Measurements from ENCODE around the gene TPCN2.
"Not testable (repeated sequence)": the region's sequence is repeated elsewhere in the genome, so short reads cannot be mapped to it uniquely, and the experiment has no call there.

Gene TPCN2

DNA sequence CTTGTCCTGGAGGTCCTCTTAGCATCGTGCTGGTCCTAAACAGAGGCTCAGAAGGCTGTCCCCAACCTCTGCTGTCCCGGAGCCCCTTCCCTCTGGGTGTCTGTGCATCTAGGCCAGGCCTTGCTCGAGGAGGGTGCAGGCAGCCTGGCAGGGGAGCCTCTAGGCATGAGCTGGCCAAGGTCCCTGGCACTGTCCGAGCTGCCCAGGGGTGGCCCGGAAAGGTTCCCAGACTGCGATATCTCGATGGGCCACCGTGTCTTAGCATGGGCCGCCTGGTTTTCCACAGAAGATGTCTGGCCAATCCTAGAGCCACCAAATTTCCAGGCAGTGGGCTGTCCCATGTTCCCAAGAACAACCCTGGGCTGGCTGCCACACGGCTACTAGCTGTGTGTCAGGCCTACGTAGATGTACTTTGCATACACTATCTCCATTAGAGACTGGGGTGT, 82.4 kb downstream of the TPCN2 start:
- no peak for DNase-seq

DNA sequence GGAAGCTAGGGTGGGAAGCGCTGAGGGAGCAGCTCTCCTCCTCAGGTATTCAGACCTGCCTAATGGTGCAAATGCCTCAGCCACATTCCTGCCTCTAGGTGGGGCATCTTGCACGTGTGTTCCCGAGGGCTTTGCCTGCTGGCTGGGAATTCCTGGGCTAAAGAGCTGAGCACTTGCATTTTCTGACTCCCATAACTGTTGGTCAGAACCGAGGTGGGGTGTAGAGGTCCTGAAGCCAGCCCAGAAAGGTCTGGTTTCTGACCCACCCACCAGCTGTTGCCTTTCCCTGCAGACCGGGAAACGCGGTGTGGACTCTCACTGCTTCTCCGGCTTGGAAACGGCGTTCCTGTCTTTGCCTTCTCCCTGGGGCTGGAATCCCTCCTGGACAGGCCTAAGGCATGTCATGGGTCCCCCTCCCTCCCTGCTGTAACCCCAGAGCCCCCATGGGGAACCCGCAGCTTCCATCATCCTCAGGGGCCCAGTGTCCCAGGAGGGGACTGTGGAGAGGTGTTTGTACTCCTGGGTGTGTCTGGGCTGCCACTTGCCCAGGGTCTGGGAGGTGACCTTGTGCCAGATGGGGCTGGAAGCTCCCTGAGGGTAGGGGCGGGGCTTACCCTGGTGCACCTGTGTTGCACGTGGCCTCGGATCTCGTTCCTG, 83.0 kb downstream of the TPCN2 start:
- peak in 2 of 3 experiments; percentile 43 to 69 for DNase-seq

DNA sequence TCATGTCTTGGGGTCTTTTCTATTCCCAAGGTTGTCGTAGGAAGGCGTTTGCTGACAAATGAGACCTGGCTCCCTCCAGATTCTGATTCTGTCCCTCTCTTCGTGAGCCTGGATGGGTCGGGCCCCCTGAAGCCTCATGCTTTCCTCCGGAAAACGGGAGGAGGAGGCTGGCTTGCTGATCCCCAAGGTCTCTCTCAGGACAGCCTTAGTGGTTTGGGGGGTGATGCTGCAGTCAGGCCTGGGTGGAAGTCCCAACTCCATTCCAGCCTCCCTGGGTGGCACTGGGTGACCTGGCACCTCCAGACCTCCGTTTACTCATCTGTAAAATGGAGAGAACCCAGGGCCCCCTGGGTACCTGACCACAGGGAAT, 83.6 kb downstream of the TPCN2 start:
- no peak for DNase-seq

DNA sequence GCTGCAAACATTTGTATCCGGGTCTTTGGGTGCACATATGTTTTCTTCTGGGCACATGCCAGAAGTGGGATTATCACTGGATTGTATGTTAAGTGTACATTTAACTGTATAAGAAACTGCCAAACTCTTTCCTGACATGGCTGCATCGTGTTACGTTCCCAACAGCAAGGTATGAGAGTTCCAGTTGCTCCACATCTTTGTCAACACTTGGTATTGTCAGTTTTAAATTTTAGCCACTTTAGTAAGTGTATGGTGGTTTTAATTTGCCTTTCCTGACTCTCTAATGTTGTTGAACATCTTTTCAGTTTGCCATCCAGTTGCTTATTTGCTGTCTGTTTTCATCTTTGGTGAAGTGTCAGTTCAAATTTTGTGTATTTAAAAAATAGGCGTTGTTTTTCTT, 84.5 kb downstream of the TPCN2 start:
- no peak for DNase-seq

DNA sequence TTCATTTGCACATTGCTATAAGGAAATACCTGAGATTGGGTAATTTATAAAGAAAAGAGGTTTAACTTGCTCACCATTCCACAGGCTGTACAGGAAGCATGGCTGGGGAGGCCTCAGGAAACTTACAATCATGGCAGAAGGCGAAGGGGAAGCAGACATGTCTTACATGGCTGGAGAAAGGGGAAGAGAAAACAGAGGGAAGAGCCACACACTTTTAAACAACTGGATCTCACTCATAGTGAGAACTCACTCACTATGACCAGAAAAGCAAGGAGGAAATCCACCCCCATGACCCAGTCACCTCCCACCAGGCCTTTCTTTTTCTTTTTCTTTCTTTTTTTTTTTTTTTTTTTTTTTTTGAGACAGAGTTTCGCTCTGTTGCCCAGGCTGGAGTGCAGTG, 85.5 kb downstream of the TPCN2 start:
- not testable (repeated sequence) for DNase-seq

DNA sequence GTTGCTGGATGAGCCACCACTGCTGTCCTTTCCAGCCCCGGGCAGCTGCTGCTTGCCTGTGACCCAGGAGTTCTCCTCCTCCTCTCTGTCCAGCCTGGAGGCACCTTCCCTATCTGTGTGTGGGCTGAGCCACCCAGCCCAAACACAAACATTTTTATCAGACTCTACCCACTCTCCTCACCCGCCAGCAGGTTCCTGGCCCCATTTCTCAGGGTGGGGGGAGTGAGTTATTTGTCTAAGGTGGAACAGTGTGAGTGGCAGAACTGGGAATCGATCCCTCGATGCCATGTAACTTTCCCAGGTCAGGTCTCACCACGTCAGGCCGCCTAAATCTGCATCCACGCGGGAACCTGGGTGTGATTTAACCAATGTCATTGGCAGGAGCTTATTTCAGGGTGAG, 86.2 kb downstream of the TPCN2 start:
- DNase-seq, result no peak

DNA sequence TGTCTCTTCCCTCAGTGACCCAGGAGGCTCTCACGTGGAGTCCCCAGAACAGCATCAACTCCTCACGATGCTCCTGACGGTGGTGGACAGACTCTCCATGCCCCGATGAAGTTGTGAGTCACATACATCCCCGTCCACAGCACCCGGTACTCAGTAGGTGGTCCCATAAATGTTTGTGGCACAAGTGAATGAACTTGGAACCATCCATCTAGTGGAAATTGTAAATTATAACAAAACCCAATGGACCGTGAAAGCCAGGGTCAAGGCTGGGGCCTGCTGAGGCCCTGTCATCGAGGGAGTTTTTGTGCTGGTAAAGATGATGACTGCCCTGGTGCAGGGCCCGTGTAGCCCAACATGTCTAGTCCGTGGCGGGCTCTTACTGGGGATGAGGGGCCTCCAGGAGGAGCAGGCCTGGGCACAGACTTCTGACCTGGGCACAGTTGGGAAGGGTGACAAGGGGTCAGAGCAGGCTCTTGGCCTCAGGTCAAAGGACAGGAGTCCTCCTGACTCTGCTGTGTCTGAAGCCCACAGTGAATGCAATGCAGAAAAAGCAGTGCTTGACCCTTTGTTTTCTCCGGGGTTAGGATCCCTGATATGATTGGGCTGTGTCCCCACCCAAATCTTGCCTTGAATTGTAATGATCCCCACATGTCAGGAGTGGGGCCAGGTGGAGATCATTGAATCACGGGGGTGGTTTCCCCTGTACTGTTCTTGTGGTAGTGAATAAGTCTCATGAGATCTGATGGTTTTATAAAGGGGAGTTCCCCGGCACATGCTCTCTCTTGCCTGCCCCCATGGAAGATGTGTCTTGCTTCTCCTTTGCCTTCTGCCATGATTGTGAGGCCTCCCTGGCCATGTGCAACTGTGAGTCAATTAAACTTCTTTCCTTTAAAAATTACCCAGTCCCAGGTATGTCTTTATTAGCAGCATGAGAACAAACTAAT, 87.0 kb downstream of the TPCN2 start:
- DNase-seq, result no peak

DNA sequence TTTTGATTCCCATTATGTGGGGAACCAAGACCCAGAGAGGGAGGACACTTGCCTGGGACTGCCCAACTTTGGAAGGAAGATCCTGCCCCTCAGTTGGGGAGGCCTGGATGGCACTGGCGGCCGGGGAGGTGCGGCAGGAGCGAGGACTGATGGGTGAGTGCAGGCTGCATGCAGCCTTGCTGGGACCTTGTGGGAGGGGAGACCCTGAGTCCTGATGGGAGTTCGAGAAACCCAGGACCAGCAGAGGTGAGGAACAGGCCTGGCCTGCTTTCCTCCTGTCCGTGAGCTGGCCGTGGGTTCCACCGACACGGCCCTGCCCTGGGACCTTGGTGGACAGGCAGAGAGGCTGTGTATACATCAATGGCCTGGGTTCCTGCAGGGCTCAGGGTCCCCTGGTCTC, 87.7 kb downstream of the TPCN2 start:
- DNase-seq, result no peak

DNA sequence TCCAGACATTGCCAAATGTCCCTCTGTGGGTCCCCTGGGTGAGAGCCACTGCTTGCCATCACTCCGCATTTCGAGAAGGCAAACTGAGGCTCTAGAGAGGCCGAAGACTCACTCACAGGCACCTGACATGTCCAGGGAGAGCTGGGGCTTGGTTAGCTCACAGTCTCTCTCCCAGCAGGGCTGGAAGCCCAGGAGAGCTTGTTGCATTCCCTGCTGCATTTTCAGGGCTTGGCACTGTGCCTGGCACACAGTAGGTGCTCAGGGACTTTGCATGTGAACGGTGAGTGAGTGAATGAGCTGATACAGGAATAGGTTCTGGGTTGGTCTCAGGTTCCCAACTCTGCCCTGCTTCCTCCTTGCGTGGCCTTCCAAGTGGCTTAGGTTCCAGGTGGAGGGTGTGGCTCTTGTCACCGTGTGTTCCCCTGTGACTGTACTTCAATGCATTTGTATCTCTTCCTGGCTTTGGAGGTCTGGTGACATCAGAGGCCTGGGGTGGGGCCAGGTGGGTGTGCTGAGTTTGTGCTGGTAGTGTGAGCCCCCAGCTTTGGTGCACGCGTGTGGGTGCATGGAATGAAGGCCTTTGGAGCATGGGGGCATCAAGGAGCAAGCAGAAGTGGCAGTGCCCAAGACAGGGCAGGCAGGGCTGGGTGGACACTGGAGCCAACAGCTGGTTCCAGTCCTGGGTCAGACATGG, 88.6 kb downstream of the TPCN2 start:
- DNase-seq, result no peak

DNA sequence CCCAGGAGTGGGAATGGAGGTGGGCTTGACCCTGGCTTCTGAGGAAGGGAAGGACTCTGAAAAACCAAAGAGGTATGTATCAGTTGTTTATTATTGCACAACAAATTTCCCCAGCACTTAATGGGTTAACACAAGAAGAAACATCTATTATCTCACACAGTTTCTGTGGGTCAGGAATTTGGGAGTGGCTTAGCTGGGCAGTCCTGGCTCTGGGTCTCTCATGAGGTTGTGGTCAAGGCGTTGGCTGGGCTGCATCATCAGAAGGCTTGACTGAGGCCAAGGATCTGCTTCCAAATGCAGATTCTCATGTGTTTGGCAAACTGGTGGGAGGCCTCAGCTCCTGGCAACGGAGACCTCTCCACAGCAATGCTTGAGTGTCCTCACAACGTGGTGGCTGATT, 89.5 kb downstream of the TPCN2 start:
- DNase-seq, result no peak

DNA sequence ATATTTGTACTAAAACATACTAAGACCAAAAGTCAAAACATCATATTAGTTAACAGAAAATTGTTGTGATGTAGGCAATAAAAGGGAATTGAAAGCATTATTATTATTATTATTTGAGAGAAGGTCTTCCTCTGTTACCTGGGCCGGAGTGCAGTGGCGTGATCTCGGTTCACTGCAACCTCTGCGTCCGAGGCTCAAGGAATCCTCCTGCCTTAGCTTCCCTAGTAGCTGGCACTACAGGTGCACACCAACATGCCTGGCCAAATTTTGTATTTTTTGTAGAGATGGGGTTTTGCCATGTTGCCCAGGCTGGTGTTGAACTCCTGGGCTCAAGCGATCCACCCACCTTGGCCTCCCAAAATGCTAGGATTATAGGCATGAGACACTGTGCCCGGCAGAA, 91.4 kb downstream of the TPCN2 start:
- DNase-seq, result not testable (repeated sequence)

DNA sequence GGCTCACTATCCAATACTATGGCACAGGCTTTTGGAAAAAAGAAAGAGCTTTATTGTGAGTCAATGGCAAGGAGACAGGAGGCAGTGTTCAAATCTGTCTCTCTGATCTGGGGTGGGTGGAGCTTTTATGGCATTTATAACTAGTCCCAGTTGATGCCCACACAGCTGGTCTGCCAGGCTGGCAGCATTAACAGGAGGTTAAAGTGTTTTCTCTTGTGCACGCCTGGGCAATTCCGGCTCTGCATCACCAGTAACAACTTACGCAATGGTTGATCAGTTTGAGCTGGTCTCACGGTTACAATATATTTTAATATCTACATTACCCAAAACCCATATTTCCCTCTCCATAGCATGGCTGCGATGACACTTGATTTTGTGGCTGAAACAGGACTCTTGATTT, 91.9 kb downstream of the TPCN2 start:
- no peak for DNase-seq

DNA sequence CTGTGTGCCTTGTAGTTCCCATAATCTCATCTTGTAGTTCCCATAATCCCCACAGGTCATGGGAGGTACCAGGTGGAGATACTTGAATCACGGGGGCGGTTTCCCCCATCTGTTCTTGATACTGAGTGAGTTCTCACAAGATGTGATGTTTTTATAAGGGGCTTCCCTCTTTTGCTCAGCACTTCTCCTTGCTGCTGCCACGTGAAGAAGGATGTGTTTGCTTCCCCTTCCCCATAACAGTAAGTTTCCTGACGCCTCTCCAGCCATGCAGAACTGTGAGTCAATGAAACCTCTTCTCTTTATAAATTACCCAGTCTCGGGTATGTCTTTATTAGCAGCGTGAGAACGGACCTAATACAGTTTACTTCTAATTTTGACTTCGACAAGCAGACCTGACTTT, 93.0 kb downstream of the TPCN2 start:
- DNase-seq, result no peak

DNA sequence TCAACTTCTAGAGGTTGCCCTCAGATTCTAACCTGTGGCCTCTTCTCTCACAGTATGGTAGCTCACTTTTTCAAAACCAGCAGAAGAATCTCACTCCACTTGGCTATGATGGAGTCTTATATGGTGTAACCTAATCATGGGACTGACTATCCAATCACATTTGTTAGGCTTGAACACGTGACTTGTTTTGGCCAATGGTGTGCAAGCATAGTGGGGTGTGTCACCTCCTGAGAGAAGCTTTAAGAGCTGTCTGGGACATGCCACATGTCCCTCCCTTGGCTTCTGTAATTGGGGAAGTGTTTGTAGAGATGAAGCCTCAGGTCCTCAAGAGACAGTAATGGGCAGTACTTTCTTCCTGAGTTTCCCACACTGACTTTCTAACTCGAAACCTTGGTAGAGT, 94.2 kb downstream of the TPCN2 start:
- no peak for DNase-seq

DNA sequence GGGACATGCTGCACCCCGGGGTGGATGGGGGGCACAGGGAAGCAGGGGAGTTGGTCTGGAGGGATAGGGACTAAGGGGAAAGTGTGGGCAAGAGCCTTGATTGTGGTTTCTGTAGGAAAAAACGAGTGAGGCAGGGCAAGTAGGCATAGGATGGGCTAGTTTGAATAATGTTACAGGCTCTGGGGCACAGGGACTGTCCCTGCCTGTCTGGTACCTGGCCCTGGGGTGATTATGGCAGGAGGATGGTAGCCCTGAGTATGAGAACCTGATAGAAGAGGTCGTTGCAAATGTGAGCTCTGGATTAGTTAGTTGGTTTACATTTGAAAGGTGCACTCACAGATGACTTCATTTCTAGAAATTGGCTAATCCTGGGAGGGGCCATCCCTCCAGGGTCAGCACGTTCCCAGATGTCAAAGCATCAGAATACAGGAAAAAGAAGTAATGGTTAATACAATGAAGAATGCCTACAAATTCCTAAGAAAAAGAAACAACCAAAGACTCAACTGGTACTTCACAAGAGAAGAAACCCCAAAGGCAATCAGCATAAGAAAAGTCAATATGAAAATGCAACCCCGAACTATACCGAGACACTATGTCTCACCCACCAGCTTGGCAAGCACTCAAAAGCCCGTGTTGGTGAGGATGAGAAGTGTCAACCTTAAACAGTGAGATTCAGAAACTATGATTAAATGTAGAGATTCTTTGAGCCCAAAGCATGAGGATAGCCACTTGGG, 95.8 kb downstream of the TPCN2 start:
- DNase-seq, result no peak

DNA sequence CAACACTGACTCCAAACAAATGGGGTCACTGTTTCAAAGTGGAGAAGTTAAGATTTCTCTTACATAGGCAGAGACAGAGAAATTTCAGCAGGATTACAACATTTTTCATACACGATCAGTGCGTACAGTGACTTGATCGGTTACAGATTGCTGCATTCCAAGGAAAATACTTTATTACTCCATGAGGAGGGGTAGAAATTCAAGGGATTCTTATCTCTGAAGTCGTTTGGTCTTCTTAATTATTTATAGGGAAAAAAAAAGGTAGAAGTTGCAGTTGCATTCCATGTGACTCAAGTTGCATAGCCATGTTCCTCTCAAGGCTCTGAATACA, 96.3 kb downstream of the TPCN2 start:
- no peak for DNase-seq

DNA sequence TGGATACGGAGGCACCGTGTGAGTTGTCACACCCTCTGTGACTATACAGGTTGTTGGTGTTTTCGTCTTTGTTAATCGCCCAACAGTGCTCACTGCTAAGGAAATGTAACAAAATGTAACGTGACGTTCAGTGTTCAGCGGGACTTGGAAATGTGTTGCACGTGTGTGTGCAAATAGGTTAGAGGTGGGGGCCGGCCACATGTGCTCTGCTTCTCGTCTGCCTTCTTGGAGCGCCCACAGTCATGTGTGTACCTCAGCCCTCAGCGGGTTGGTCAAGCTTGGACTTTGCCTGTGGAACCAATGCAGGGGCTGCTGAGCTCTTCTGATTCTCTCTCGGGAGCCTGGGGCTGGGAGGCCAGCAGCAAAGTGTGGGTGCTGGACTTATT, 99.6 kb downstream of the TPCN2 start:
- DNase-seq, result no peak

DNA sequence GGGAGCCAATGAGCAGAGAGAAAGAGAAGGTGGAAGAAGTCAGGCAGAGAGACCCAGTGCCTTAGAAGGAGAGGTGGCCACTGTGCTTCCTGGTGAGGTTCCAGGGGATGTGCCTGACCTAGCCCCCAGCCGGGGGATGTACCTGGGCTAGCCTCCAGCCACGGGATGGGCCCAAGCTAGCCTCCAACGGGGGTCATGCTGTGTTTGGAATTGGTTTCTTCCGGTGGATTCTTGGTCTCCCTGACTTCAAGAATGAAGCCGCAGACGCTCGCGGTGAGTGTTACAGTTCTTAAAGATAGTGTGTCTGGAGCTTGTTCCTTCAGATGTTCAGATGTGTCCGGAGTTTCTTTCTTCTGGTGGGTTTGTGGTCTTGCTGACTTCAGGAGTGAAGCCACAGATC, 100.1 kb downstream of the TPCN2 start:
- no peak for DNase-seq

DNA sequence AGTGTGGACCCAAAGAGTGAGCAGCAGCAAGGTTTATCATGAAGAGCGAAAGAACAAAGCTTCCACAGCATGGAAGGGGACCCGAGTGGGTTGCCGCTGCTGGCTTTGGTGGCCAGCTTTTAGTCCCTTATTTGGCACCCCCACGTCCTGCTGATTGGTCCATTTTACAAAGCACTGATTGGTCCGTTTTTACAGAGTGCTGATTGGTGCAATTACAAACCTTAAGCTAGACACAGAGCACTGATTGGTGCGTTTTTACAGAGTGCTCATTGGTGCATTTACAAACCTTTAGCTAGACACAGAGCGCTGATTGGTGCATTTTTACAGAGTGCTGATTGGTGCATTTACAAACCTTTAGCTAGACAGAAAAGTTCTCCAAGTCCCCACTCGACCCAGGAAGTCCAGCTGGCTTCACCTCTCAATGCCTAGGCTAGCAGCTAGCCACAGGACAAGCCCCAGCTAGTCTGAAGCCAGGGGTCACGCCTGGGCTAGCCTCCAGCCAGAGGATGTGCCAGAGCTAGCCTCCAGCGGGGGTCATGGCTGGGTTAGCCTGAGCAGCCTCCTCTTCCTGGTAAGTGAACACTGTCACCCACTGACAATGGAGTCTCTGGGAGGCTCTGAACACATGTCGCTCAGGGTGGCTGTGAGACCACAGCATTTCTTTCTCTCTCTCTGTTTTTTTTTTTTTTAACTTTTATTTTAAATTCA, 100.8 kb downstream of the TPCN2 start:
- DNase-seq, result not testable (repeated sequence)

DNA sequence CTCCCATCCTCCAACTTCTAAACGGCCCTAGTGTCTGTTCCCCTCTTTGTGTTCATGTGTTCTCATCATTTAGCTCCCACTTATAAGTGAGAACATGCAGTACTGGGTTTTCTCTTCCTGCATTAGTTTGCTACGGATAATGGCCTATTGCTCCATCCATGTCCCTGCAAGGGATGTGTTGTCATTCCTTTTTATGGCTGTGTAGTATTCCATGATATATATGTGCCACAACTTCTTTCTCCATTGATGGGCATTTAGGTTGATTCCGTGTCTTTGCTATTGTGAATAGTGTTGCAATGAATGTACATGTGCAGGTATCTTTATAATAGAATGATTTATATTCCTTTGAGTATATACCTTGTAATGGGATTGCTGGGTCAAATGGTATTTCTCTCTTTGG, 101.4 kb downstream of the TPCN2 start:
- no peak for DNase-seq

DNA sequence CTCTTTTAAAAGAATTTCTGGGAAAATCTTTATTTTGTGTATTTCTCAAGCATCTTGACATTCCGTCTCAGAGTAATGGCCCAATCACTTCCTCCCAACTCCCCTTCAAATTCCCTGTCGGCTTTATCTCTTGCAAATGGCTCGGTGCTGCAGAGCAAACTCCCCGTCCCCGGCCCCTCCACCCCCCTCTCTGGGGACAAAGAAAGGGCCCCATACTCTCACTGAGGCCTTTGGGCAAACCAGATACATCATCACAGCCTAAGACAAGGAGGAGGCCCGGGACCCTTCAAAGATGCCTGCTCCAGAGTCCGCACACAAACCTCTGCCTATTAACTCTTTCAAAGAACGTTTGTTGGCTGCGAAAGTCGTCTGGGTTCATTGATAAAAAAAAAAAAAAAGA, 103.1 kb downstream of the TPCN2 start:
- no peak for DNase-seq

DNA sequence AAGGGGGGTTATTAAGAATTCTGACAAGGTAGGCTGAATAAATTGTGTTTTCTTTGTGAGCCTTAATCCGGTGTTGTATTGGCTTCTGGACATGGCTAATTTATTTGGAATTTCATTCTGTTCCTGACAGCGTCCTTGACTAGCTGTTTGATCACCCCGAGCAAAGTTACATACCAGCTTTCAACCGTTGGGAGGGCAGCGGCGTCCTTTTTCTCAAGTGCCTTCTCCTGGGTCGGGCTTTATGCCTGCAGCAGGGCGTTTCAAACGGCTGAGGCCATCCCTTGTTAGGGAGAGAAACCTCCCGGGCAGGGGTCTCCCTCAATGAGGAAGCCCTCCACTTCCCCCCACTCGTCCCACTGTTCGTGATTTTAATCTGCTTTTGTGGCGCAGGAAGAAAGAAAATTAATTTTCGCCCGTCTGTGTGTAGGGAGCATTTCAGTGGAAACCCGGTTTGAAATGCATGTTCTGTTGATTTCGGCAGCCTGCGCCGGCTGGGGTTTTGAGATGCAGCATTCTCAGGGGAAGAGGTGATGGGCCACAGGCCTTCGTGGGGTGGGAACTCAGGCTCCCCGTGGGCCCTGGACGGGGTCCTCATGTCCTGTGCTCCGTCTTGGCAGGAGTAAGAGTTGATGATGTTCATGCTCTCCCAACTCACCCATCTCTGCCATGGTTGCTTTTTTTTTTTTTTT, 104.1 kb downstream of the TPCN2 start:
- no peak for DNase-seq

All from NCI-H1417 (cell line).